NCI-H2029 treated with DMSO at 0.1 percent for 48 hours (cell line): ENCODE measurements around the gene ZIC1.

Experiments used
- DNase-seq: peaks from one replicate; lab custom pipeline; 2025; lab: John Stamatoyannopoulos, UW

The ZIC1 gene

GRCh38 chr3:147380387-147380951 is 28.7 kb upstream of the ZIC1 start:
- no peak for DNase-seq

- no peak for DNase-seq
These were observed 28.2 kb upstream of the ZIC1 start for GRCh38 chr3:147380977-147381376.

- DNase-seq, result no peak
These were observed 27.6 kb upstream of the ZIC1 start for GRCh38 chr3:147381596-147381995.

- DNase-seq, result no peak
These were observed 25.5 kb upstream of the ZIC1 start for GRCh38 chr3:147383617-147384016.

GRCh38 chr3:147384210-147385058 is 24.7 kb upstream of the ZIC1 start:
- DNase-seq, result no peak

GRCh38 chr3:147385059-147386012 is 23.8 kb upstream of the ZIC1 start:
- DNase-seq, result no peak

GRCh38 chr3:147387291-147387884 is 21.8 kb upstream of the ZIC1 start:
- no peak for DNase-seq

- no peak for DNase-seq
These were observed 21.1 kb upstream of the ZIC1 start for GRCh38 chr3:147387885-147388699.

- DNase-seq, result no peak
These were observed 20.2 kb upstream of the ZIC1 start for GRCh38 chr3:147388700-147389580.

- no peak for DNase-seq
These were observed 19.4 kb upstream of the ZIC1 start for GRCh38 chr3:147389717-147390116.

GRCh38 chr3:147390589-147391569 is 18.3 kb upstream of the ZIC1 start:
- no peak for DNase-seq

GRCh38 chr3:147391781-147392624 is 17.2 kb upstream of the ZIC1 start:
- no peak for DNase-seq

- no peak for DNase-seq
These were observed 16.6 kb upstream of the ZIC1 start for GRCh38 chr3:147392625-147392946.

GRCh38 chr3:147393261-147393942 is 15.8 kb upstream of the ZIC1 start:
- no peak for DNase-seq

GRCh38 chr3:147393943-147394883 is 15.0 kb upstream of the ZIC1 start:
- no peak for DNase-seq

GRCh38 chr3:147394884-147395225 is 14.3 kb upstream of the ZIC1 start:
- DNase-seq, result no peak
